ENCODE measurements around the gene GALNS. TPM values are rescaled to one million over a fixed set of nuclear protein-coding genes. Genes with fewer than 3 reads are reported as not detected.

The GALNS gene
- total and polyA plus RNA-seq, 2 of the 13 experiments (the other 11 are each of a cell fraction or from before 2014, with no cell fraction given) = 9.2 to 9.8 TPM

DNA sequence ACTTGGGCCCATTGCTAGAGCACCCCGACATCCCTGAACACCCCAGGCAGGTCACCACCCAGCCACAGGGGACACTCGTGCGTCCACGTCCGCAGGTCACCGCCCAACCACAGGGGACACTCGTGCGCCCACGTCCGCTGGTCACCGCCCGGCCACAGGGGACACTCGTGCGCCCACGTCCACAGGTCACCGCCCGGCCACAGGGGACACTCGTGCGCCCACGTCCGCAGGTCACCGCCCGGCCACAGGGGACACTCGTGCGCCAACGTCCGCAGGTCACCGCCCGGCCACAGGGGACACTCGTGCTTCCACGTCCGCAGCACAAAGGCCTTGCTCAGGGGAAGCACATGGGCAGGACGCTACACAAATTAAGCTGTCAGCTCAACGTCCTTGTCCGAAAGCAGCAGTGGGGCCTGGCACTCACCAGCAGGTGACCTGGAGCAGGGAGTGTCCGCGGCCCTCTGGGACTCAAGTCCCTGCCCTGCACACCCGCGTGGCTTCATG is 17.7 kb downstream of the GALNS start (continued):
- TF ChIP-seq, protein P1, sequence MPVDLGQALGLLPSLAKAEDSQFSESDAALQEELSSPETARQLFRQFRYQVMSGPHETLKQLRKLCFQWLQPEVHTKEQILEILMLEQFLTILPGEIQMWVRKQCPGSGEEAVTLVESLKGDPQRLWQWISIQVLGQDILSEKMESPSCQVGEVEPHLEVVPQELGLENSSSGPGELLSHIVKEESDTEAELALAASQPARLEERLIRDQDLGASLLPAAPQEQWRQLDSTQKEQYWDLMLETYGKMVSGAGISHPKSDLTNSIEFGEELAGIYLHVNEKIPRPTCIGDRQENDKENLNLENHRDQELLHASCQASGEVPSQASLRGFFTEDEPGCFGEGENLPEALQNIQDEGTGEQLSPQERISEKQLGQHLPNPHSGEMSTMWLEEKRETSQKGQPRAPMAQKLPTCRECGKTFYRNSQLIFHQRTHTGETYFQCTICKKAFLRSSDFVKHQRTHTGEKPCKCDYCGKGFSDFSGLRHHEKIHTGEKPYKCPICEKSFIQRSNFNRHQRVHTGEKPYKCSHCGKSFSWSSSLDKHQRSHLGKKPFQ (CRISPR knock-in tag; IDR thresholded peaks at IDR 0.05; ENCODE audit: insufficient replicate concordance) = no peak
- TF ChIP-seq EHMT2 (IDR thresholded peaks at IDR 0.05; ENCODE audit: borderline replicate concordance, low read depth, low read length) = peak; percentile 37; the same call in 1 of the 2 replicates
- TF ChIP-seq HNF4A (CRISPR knock-in tag; IDR thresholded peaks at IDR 0.05) = no peak; the same call in 1 of the 2 replicates
- TF ChIP-seq, protein P2, sequence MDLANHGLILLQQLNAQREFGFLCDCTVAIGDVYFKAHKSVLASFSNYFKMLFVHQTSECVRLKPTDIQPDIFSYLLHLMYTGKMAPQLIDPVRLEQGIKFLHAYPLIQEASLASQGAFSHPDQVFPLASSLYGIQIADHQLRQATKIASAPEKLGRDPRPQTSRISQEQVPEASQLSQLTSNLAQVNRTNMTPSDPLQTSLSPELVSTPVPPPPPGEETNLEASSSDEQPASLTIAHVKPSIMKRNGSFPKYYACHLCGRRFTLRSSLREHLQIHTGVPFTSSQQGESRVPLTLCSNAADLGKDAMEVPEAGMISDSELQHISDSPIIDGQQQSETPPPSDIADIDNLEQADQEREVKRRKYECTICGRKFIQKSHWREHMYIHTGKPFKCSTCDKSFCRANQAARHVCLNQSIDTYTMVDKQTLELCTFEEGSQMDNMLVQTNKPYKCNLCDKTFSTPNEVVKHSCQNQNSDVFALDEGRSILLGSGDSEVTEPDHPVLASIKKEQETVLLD (CRISPR knock-in tag; IDR thresholded peaks at IDR 0.05; ENCODE audit: low read depth) = no peak; the same call in 1 of the 2 replicates
- TF ChIP-seq ATM (IDR thresholded peaks at IDR 0.05; ENCODE audit: borderline replicate concordance) = no peak
- TF ChIP-seq SPEN (CRISPR knock-in tag; IDR thresholded peaks at IDR 0.05; ENCODE audit: low read depth) = no peak
- TF ChIP-seq DNMT1 (CRISPR knock-in tag; IDR thresholded peaks at IDR 0.05) = peak; percentile 99
- TF ChIP-seq, protein P3, sequence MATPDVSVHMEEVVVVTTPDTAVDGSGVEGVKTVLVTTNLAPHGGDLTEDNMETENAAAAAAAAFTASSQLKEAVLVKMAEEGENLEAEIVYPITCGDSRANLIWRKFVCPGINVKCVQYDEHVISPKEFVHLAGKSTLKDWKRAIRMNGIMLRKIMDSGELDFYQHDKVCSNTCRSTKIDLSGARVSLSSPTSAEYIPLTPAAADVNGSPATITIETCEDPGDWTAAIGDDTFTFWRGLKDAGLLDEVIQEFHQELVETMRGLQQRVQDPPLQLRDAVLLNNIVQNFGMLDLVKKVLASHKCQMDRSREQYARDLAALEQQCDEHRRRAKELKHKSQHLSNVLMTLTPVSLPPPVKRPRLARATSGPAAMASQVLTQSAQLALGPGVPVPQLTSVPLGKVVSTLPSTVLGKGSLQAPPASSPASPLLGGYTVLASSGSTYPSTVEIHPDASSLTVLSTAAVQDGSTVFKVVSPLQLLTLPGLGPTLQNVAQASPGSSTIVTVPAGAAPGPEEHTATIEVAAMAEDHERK (CRISPR knock-in tag; IDR thresholded peaks at IDR 0.05; ENCODE audit: low read depth) = no peak
- peak; percentile 68; the same call in 1 of the 2 replicates for TF ChIP-seq GABPB1 (CRISPR knock-in tag; IDR thresholded peaks at IDR 0.05)
- TF ChIP-seq MTA1 (CRISPR knock-in tag; IDR thresholded peaks at IDR 0.05; ENCODE audit: borderline replicate concordance) = peak; percentile 89; the same call in 1 of the 2 replicates
- TF ChIP-seq ZNF619 (CRISPR knock-in tag; IDR thresholded peaks at IDR 0.05) = peak; percentile 81; the same call in 1 of the 2 replicates
- TF ChIP-seq, protein P4, sequence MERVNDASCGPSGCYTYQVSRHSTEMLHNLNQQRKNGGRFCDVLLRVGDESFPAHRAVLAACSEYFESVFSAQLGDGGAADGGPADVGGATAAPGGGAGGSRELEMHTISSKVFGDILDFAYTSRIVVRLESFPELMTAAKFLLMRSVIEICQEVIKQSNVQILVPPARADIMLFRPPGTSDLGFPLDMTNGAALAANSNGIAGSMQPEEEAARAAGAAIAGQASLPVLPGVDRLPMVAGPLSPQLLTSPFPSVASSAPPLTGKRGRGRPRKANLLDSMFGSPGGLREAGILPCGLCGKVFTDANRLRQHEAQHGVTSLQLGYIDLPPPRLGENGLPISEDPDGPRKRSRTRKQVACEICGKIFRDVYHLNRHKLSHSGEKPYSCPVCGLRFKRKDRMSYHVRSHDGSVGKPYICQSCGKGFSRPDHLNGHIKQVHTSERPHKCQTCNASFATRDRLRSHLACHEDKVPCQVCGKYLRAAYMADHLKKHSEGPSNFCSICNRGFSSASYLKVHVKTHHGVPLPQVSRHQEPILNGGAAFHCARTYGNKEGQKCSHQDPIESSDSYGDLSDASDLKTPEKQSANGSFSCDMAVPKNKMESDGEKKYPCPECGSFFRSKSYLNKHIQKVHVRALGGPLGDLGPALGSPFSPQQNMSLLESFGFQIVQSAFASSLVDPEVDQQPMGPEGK (CRISPR knock-in tag; IDR thresholded peaks at IDR 0.05) = peak; percentile 27; the same call in 1 of the 2 replicates
- TF ChIP-seq SCMH1 (CRISPR knock-in tag; IDR thresholded peaks at IDR 0.05; ENCODE audit: borderline replicate concordance) = no peak
- TF ChIP-seq FOXK1 (CRISPR knock-in tag; IDR thresholded peaks at IDR 0.05; ENCODE audit: borderline replicate concordance, low read depth) = 0 out of 2 replicates have a peak, but pooled peaks have one; percentile 9
- no peak for TF ChIP-seq KAT7 (CRISPR knock-in tag; IDR thresholded peaks at IDR 0.05; ENCODE audit: borderline replicate concordance)
- TF ChIP-seq RFXANK (CRISPR knock-in tag; IDR thresholded peaks at IDR 0.05) = no peak
- TF ChIP-seq, protein P5, sequence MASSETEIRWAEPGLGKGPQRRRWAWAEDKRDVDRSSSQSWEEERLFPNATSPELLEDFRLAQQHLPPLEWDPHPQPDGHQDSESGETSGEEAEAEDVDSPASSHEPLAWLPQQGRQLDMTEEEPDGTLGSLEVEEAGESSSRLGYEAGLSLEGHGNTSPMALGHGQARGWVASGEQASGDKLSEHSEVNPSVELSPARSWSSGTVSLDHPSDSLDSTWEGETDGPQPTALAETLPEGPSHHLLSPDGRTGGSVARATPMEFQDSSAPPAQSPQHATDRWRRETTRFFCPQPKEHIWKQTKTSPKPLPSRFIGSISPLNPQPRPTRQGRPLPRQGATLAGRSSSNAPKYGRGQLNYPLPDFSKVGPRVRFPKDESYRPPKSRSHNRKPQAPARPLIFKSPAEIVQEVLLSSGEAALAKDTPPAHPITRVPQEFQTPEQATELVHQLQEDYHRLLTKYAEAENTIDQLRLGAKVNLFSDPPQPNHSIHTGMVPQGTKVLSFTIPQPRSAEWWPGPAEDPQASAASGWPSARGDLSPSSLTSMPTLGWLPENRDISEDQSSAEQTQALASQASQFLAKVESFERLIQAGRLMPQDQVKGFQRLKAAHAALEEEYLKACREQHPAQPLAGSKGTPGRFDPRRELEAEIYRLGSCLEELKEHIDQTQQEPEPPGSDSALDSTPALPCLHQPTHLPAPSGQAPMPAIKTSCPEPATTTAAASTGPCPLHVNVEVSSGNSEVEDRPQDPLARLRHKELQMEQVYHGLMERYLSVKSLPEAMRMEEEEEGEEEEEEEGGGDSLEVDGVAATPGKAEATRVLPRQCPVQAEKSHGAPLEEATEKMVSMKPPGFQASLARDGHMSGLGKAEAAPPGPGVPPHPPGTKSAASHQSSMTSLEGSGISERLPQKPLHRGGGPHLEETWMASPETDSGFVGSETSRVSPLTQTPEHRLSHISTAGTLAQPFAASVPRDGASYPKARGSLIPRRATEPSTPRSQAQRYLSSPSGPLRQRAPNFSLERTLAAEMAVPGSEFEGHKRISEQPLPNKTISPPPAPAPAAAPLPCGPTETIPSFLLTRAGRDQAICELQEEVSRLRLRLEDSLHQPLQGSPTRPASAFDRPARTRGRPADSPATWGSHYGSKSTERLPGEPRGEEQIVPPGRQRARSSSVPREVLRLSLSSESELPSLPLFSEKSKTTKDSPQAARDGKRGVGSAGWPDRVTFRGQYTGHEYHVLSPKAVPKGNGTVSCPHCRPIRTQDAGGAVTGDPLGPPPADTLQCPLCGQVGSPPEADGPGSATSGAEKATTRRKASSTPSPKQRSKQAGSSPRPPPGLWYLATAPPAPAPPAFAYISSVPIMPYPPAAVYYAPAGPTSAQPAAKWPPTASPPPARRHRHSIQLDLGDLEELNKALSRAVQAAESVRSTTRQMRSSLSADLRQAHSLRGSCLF (CRISPR knock-in tag; IDR thresholded peaks at IDR 0.05; ENCODE audit: borderline replicate concordance) = no peak
- peak; percentile 29; the same call in 1 of the 2 replicates for TF ChIP-seq ZFY (CRISPR knock-in tag; IDR thresholded peaks at IDR 0.05)
